Renal pelvis (tissue), 4 donors: ENCODE data around the gene RAP1GAP. TPM values are rescaled to one million over a fixed set of nuclear protein-coding genes. Genes with fewer than 3 reads are reported as not detected.
"Not testable (repeated sequence)": the region's sequence is repeated elsewhere in the genome, so short reads cannot be mapped to it uniquely, and the experiment has no call there.

Experiments
- DNase-seq: peaks from one replicate; pipeline ENCODE4 v3.0.0-alpha.2; 2013
- polyA plus RNA-seq, 3 donors: library from polyadenylated mRNA; unstranded; fragments of 120-200 nt; gene quantifications; one replicate each; pipeline ENCODE4 v1.2.1, GENCODE V29; 2013; ENCODE audit not compliant: insufficient read length in 3 of 3

The RAP1GAP gene
- polyA plus RNA-seq, 3 donors = 20.8 to 23.1 (median 22.5) TPM

DNA sequence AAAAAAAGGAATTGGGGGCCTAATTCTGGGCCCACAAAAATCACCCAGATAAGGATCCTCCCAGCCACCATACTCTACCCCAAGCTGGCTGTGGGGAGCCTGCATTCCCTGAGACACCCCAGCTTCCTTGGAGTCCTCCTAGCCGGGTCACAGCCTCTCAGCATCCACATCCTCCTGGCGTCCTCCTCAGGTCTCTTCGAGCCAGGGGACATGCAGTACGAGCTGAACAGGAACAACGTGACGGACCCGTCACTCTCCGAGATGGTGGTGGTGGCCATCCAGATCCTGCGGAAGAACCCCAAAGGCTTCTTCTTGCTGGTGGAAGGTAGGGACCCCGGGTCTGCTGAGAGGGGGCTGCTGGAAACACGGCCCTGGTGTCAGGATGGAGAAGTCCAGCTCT lies 95.7 kb downstream of the RAP1GAP start:
- no peak for DNase-seq

DNA sequence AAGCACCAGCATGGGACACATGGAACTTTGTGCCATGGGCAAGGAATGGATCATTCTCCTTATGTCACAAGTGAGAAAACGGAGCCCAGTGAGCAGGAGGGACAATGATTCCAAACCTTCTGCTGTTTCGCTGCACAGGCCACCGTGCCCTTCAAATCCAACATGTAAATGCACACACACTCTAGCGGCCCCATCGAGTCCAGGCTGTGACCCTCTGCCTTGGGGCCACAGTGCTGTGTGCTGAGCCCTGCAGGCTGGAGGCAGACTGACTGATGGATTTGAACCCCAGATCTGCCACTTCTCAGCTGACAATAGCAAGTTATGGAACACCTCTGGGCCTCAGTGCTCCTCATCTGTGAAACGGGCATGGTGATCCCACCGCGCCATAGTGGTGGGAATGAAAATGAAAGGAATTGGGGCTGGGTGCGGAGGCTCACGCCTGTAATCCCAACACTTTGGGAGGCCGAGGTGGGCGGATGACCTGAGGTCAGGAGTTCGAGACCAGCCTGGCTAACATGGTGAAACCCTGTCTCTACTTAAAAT lies 96.4 kb downstream of the RAP1GAP start:
- DNase-seq = no peak

DNA sequence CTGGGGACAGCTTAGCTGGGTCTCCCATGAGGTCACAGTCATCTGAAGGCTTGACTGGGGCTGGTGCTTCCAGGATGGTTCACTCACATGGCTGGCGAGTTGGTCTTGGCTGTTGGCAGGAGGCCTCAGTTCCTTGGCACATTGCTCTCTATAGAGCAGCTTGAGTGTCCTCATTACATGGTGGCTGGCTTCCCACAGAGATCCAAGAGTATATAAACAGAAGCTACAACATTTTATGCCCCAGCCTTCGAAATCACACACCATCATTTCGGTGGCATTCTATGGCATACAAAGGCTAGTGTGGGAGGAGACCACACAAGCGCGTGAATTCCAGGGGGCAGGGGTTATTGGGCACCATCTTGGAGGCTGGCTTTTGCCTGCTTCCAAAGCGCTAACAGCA lies 96.9 kb downstream of the RAP1GAP start:
- no peak for DNase-seq

DNA sequence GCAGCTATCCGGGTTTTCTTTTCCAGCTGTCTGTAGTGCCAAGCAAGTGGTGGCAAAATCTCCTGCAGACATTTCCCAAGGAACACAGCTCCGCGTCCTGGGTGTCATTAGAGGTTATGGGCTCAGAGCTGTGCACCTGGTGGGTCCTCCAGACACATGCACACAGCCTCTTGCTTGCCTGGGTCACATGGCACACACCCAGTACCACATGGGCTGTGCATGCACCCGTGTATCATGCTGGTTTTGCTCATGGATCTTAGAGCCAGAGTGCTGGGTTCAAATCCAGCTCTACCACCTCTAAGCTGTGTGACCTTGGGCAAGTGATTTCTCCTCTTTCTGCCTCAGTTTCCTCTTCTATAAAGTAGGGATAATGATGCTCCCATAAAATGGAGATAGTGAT lies 98.3 kb downstream of the RAP1GAP start:
- DNase-seq = no peak

DNA sequence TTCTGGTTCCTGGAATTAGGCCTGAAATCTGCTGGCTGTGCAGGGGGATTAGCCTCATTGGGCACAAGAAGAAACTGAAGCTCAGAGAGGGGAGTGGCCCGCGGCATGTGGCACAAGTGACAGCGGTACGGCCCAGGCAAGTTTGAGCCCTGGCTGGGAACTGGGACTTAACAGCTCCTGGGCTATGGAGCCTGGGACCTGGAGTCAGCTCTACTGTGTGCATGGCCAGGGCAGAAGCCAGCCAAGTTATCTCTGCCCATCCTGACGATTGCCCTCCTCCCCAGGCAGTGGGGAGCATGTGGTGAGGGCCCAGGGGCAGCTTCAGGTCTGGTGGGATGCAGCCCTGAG lies 98.7 kb downstream of the RAP1GAP start:
- no peak for DNase-seq

GRCh38 chr1:21569820-21570527 lies 99.2 kb downstream of the RAP1GAP start:
- no peak for DNase-seq

DNA sequence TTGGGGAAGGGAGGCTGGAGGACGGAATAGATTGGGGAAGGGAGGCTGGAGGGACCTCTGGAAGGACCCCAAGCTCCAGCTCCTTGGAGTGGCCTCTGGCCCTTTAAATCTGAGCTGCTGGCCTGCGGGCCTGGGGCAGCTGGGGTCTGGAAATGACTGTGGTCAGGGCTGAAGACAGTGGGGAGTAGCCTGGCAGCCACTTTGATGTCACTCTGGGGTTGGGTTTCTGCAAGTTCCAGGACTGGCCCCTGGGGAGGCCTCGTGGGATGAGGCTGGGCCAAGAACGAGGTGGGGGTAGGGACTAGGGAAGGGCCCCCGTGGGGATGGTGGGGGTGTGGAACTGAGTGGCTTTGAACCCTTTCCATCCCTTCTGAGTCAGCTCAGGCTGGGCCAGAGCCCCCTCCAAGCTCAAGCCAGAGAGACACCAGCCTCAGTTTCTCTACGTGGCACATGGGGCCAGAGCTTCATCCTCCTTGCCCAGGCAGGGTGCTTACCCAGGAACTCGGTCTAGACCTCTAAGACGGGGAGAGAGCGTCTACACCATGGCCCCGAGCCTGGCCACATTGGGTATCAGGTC lies 100.3 kb downstream of the RAP1GAP start:
- DNase-seq = no peak

- DNase-seq = no peak
These were observed 101.0 kb downstream of the RAP1GAP start for GRCh38 chr1:21568006-21568746.

DNA sequence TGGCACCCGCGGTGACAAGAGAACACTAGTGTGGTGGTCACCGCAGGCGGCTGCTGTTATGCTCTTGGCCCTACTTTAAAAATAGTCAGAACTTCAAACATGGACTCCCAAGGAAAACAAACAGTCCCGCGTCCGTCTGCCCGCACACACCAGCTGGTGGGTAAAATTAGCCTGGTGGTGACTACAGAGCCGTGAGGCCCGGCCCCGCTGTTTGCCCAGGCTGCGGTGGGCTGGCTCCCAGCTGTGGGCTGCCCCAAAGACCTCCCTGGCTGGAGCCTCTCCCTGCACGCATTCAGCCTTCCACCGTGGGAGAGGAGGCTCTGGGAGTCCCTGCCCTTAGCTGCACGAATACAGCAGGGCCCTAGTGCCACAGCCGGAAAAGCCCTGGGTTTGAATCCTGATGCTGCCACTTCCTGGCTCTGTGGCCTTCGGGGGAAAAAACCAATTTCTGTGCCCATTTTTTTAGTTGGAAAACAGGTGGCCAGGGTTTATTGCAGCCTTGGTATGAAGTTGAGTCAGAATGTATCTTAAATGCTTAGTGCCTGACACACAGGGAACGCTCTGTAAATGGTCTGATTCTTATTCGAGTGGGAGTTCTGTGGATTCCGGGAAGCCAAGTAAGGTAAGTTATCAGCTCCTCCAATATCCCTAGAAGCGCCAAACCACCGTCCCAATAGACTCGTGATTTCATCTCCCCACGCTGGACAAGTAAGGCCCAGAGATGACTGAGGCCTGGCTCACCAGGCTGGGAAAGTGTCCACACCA lies 101.7 kb downstream of the RAP1GAP start:
- no peak for DNase-seq

DNA sequence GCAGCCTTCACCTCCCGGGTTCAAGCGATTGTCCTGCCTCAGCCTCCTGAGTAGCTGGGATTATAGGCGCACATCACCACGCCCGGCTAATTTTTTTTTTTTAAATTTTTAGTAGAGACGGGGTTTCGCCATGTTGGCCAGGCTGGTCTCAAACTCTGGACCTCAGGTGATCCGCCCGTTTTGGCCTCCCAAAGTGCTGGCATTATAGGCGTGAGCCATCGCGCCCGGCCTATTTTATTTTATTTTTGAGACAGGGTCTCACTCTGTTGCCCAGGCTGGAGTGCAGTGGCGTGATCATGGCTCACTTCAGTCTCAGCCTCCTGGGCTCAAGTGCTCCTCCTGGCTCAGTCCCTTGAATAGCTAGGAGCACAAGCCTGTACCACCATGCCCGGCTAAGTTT lies 102.8 kb downstream of the RAP1GAP start:
- DNase-seq = not testable (repeated sequence)

DNA sequence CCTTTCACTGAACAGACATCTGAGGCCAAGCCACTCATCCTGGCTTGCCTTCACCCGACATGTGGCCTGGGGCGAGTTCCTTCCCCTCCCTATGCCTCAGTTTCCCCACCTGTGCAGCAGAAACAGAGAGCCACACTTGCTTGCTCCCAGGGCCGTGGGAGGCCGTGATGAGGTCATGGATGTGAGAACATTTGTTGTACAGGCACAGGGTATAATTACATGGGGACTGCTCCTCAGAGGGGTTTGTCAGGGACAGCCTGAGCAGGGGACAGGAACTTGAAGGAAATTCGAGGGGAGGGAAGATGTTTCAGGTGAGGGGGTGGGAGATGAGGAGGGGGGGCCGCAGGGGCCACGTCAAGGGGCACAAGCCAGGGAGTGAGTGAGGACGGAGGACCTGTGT lies 103.9 kb downstream of the RAP1GAP start:
- DNase-seq = no peak

DNA sequence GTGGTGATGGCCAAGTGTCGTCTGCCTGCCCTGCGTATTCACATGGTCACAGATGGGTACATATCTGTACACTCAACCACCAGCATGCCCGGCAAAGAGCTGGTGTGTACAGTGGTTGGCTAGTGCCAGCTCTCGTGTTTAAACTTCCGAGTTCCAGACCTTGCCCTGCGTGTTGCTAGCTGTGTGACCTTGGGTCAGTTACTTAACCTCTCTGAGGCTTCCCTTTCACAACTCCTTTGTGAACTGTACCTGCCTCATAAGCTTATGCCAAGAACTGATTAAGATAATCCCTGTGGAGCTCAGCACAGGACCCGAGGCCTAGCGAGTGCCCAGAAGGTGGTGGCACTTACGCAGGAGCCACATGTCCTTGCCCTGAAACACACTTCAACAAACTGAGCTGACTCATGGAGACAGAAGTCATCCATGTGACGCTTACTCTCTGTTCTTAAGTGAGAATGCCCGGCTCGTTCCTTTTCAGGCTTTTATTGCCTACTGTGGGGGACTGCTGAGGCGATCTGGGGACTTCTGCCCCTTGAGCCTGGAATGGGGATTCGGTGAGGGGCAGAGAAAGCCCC lies 104.5 kb downstream of the RAP1GAP start:
- no peak for DNase-seq

- DNase-seq = no peak
These were observed 105.2 kb downstream of the RAP1GAP start for GRCh38 chr1:21563971-21564370.

DNA sequence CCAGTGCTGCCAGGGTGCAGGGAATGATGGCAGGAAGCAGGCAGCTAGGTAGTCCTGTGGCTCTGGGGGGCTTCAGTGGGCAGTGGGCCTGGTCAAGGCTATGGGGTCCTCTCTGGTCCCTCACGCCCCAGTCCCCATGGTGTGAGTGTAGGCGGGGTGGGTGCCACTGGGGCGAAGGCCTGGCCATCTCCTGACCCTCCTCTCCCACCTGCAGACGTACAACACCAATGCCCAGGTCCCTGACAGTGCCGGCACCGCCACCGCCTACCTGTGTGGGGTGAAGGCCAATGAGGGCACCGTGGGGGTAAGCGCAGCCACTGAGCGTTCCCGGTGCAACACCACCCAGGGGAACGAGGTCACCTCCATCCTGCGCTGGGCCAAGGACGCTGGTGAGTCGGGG lies 106.3 kb downstream of the RAP1GAP start:
- no peak for DNase-seq

DNA sequence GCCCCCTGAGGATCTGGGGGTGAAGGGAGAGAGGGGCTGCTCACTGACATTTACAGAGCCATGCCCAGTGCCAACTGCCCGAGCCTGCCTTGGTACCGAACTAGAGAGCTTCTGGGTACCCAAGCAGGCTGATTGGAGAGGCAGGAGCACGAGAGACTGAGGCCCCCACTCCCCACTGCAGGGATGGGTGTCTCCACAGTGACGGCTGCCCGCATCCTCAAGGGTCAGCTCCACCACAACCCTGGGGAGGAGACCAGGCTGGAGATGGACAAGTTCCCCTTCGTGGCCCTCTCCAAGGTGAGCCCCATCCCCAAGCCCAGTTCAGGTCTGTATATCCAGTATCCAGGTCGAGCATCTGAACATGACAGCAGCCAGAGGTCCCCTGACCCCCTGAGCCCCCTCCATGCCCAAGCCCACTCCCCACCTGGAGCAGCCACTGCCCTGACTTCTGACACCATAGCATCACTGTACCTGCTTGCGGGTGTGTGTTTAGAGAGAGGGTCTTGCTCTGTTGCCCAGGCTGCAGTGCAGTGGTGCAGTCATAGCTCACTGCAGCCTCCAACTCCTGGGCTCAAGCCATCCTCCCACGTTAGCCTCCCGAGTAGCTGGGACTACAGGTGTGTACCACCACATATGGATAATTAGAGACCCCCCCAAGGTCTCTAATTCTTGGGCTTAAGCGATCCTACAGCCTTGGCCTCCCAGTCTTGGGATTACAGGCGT lies 108.1 kb downstream of the RAP1GAP start:
- no peak for DNase-seq

GRCh38 chr1:21559788-21560567 lies 109.2 kb downstream of the RAP1GAP start:
- peak; percentile 44 for DNase-seq

GRCh38 chr1:21553116-21553926 lies 115.8 kb downstream of the RAP1GAP start:
- DNase-seq = no peak

DNA sequence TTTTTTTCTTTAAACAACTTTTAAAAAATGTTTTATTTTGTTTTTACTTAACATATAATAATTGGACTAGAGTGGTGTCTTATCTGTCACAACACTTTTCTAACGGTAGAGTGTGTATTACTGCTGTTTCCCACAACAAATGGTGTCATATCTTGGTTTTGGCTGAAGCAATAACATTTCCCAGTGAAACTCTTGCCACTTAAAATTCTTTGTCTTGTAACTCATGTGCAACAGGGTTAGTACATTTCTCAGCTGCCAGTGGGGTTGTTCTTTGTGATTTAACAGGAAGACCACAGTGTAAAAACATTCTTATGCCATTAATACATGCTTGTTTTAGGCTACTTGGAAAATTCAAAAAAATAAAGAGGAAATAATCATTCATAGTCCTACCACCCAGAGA lies 116.4 kb downstream of the RAP1GAP start:
- no peak for DNase-seq

GRCh38 chr1:21550866-21551475 lies 118.2 kb downstream of the RAP1GAP start:
- no peak for DNase-seq
